ENCODE results near the gene ITGB8. TPM values are rescaled to one million over a fixed set of nuclear protein-coding genes. Genes with fewer than 3 reads are reported as not detected.

The ITGB8 gene
- total and polyA plus RNA-seq, 2 experiments from 2014 or later = 0.71 to 3.0 TPM

DNA sequence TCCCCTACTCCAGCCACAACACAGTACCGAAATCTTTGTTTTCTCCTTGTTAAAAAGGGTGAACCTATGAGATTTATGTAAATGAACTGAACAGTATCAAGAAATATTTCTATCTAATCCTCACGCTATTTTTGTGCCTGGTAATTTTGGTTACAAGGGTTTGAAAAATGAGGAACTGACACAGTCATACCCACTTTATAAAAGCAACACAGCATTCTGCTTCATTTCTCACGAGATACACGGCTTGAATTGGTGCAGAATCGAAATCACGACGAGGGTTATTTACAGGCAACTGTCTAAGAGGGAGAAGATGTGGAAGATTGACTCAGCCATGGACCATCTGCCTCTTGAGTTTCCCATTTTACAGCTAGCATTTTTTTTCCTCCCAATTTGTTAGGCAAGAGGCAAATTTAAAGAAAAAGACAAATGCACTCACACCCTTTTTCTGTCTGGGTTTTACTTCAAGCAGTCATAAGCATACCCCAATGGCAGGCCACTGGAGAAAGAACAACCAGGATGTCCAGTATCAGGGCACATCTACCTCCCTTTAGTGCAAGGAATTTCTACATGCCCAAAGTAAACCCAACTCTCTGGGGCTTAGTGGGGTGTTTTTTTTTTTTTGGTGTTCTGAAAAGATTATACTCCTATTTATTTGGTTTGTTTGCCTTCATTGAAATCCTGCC lies 108.1 kb downstream of the ITGB8 start:
- no peak for ATAC-seq
- no peak for DNase-seq (ENCODE audit: low spot score)
- Mint-ChIP-seq H3K27ac (no peak overlapping the region), H3K27me3 (ENCODE audit: insufficient read depth, low read depth, poor library complexity) (peaks cover 1% of the 10 kb centered on the region), H3K36me3 (ENCODE audit: low read depth) (no peaks in the 10 kb centered on the region), H3K4me1 (peaks cover 12% of the 10 kb centered on the region; the same call in 1 of the 3 replicates), H3K4me3 (no peak overlapping the region), H3K9me3 (no peaks in the 10 kb centered on the region)
- Histone ChIP-seq H3F3A (replicated peaks; ENCODE audit: low read depth) (no peaks in the 10 kb centered on the region), H3K4me1 (ENCODE audit: insufficient read depth) (no peaks in the 10 kb centered on the region), H3K9me2 (ENCODE audit: insufficient read depth) (no peaks in the 10 kb centered on the region), H2AFZ (no peak overlapping the region), H3K27ac (ENCODE audit: low read depth) (no peak overlapping the region), H3K27me3 (ENCODE audit: insufficient read depth) (no peaks in the 10 kb centered on the region), H3K4me2 (no peak overlapping the region), H4K20me1 (replicated peaks; ENCODE audit: insufficient read depth) (no peaks in the 10 kb centered on the region), H3K36me3 (ENCODE audit: insufficient read depth) (no peaks in the 10 kb centered on the region), H3K4me3 (no peak overlapping the region), H3K79me2 (replicated peaks; ENCODE audit: insufficient read depth) (no peaks in the 10 kb centered on the region)
- TF ChIP-seq POLR2AphosphoS5 (IDR thresholded peaks at IDR 0.05; ENCODE audit: low read depth) = no peak
- no peak for TF ChIP-seq STAT1 (IDR thresholded peaks at IDR 0.05; ENCODE audit: unreplicated experiment)
- no peak for TF ChIP-seq CREB1 (CRISPR knock-in tag; IDR thresholded peaks at IDR 0.05; ENCODE audit: low read depth)
- TF ChIP-seq, protein P1, sequence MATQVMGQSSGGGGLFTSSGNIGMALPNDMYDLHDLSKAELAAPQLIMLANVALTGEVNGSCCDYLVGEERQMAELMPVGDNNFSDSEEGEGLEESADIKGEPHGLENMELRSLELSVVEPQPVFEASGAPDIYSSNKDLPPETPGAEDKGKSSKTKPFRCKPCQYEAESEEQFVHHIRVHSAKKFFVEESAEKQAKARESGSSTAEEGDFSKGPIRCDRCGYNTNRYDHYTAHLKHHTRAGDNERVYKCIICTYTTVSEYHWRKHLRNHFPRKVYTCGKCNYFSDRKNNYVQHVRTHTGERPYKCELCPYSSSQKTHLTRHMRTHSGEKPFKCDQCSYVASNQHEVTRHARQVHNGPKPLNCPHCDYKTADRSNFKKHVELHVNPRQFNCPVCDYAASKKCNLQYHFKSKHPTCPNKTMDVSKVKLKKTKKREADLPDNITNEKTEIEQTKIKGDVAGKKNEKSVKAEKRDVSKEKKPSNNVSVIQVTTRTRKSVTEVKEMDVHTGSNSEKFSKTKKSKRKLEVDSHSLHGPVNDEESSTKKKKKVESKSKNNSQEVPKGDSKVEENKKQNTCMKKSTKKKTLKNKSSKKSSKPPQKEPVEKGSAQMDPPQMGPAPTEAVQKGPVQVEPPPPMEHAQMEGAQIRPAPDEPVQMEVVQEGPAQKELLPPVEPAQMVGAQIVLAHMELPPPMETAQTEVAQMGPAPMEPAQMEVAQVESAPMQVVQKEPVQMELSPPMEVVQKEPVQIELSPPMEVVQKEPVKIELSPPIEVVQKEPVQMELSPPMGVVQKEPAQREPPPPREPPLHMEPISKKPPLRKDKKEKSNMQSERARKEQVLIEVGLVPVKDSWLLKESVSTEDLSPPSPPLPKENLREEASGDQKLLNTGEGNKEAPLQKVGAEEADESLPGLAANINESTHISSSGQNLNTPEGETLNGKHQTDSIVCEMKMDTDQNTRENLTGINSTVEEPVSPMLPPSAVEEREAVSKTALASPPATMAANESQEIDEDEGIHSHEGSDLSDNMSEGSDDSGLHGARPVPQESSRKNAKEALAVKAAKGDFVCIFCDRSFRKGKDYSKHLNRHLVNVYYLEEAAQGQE (IDR thresholded peaks at IDR 0.05; ENCODE audit: unreplicated experiment) = no peak
- no peak for TF ChIP-seq ZNF331 (CRISPR knock-in tag; IDR thresholded peaks at IDR 0.05; ENCODE audit: low read depth)
- TF ChIP-seq ZNF114 (CRISPR knock-in tag; IDR thresholded peaks at IDR 0.05) = no peak
- TF ChIP-seq NANOG (IDR thresholded peaks at IDR 0.05; ENCODE audit: borderline replicate concordance) = no peak
- no peak for TF ChIP-seq JUNB (IDR thresholded peaks at IDR 0.05; ENCODE audit: unreplicated experiment)
- TF ChIP-seq, protein P2, sequence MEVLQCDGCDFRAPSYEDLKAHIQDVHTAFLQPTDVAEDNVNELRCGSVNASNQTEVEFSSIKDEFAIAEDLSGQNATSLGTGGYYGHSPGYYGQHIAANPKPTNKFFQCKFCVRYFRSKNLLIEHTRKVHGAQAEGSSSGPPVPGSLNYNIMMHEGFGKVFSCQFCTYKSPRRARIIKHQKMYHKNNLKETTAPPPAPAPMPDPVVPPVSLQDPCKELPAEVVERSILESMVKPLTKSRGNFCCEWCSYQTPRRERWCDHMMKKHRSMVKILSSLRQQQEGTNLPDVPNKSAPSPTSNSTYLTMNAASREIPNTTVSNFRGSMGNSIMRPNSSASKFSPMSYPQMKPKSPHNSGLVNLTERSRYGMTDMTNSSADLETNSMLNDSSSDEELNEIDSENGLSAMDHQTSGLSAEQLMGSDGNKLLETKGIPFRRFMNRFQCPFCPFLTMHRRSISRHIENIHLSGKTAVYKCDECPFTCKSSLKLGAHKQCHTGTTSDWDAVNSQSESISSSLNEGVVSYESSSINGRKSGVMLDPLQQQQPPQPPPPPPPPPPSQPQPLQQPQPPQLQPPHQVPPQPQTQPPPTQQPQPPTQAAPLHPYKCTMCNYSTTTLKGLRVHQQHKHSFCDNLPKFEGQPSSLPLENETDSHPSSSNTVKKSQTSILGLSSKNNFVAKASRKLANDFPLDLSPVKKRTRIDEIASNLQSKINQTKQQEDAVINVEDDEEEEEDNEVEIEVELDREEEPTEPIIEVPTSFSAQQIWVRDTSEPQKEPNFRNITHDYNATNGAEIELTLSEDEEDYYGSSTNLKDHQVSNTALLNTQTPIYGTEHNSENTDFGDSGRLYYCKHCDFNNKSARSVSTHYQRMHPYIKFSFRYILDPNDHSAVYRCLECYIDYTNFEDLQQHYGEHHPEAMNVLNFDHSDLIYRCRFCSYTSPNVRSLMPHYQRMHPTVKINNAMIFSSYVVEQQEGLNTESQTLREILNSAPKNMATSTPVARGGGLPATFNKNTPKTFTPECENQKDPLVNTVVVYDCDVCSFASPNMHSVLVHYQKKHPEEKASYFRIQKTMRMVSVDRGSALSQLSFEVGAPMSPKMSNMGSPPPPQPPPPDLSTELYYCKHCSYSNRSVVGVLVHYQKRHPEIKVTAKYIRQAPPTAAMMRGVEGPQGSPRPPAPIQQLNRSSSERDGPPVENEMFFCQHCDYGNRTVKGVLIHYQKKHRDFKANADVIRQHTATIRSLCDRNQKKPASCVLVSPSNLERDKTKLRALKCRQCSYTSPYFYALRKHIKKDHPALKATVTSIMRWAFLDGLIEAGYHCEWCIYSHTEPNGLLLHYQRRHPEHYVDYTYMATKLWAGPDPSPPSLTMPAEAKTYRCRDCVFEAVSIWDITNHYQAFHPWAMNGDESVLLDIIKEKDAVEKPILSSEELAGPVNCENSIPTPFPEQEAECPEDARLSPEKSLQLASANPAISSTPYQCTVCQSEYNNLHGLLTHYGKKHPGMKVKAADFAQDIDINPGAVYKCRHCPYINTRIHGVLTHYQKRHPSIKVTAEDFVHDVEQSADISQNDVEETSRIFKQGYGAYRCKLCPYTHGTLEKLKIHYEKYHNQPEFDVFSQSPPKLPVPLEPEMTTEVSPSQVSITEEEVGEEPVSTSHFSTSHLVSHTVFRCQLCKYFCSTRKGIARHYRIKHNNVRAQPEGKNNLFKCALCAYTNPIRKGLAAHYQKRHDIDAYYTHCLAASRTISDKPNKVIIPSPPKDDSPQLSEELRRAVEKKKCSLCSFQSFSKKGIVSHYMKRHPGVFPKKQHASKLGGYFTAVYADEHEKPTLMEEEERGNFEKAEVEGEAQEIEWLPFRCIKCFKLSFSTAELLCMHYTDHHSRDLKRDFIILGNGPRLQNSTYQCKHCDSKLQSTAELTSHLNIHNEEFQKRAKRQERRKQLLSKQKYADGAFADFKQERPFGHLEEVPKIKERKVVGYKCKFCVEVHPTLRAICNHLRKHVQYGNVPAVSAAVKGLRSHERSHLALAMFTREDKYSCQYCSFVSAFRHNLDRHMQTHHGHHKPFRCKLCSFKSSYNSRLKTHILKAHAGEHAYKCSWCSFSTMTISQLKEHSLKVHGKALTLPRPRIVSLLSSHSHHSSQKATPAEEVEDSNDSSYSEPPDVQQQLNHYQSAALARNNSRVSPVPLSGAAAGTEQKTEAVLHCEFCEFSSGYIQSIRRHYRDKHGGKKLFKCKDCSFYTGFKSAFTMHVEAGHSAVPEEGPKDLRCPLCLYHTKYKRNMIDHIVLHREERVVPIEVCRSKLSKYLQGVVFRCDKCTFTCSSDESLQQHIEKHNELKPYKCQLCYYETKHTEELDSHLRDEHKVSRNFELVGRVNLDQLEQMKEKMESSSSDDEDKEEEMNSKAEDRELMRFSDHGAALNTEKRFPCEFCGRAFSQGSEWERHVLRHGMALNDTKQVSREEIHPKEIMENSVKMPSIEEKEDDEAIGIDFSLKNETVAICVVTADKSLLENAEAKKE (CRISPR knock-in tag; IDR thresholded peaks at IDR 0.05) = no peak
- TF ChIP-seq, protein P3, sequence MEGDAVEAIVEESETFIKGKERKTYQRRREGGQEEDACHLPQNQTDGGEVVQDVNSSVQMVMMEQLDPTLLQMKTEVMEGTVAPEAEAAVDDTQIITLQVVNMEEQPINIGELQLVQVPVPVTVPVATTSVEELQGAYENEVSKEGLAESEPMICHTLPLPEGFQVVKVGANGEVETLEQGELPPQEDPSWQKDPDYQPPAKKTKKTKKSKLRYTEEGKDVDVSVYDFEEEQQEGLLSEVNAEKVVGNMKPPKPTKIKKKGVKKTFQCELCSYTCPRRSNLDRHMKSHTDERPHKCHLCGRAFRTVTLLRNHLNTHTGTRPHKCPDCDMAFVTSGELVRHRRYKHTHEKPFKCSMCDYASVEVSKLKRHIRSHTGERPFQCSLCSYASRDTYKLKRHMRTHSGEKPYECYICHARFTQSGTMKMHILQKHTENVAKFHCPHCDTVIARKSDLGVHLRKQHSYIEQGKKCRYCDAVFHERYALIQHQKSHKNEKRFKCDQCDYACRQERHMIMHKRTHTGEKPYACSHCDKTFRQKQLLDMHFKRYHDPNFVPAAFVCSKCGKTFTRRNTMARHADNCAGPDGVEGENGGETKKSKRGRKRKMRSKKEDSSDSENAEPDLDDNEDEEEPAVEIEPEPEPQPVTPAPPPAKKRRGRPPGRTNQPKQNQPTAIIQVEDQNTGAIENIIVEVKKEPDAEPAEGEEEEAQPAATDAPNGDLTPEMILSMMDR (conservative IDR thresholded peaks at IDR 0.05; ENCODE audit: low read depth in 2 of 2) = no peak
- no peak for TF ChIP-seq EZH2phosphoT487 (IDR thresholded peaks at IDR 0.05; ENCODE audit: unreplicated experiment)
- TF ChIP-seq, protein P4, sequence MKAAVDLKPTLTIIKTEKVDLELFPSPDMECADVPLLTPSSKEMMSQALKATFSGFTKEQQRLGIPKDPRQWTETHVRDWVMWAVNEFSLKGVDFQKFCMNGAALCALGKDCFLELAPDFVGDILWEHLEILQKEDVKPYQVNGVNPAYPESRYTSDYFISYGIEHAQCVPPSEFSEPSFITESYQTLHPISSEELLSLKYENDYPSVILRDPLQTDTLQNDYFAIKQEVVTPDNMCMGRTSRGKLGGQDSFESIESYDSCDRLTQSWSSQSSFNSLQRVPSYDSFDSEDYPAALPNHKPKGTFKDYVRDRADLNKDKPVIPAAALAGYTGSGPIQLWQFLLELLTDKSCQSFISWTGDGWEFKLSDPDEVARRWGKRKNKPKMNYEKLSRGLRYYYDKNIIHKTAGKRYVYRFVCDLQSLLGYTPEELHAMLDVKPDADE (IDR thresholded peaks at IDR 0.05) = no peak
- no peak for TF ChIP-seq EZH2 (IDR thresholded peaks at IDR 0.05; ENCODE audit: low read depth, unreplicated experiment)

Measured in GM23338 (cell line).